Mesendoderm (in vitro differentiated cells): ENCODE measurements around the gene CX3CL1.

Experiments used
- DNase-seq: peaks from one replicate; pipeline ENCODE4 v3.0.0; 2013
- H2AK5ac ChIP-seq: 2 replicates; pipeline ENCODE4 v1.6.1; 2013; ENCODE audit warnings: low read length, inconsistent platforms
- H2BK120ac ChIP-seq: 2 replicates; pipeline ENCODE4 v1.6.1; 2013; ENCODE audit warnings: low read depth, mild to moderate bottlenecking, low read length, moderate library complexity, mixed read lengths
- H2BK15ac ChIP-seq: replicated peaks from 2 replicates; pipeline ENCODE4 v1.6.1; 2013; ENCODE audit warnings: low read depth, mild to moderate bottlenecking, moderate library complexity
- H2BK5ac ChIP-seq: 2 replicates; pipeline ENCODE4 v1.6.1; 2013; ENCODE audit warnings: low read length, inconsistent platforms
- H3K18ac ChIP-seq: 2 replicates; pipeline ENCODE4 v1.6.1; 2013; ENCODE audit warnings: mild to moderate bottlenecking, low read length, mixed read lengths
- H3K23ac ChIP-seq: one replicate; pipeline ENCODE4 v1.6.1; 2013; ENCODE audit warnings: low read length
- H3K27ac ChIP-seq: 2 replicates; pipeline ENCODE4 v1.5.1; 2013; ENCODE audit warnings: low read depth, mild to moderate bottlenecking, inconsistent platforms, low read length, moderate library complexity
- H3K27me3 ChIP-seq: 2 replicates; pipeline ENCODE4 v1.6.1; 2013; ENCODE audit warnings: low read length, control low read depth, mild to moderate bottlenecking, inconsistent platforms; ENCODE audit not compliant: insufficient read depth, poor library complexity
- H3K36me3 ChIP-seq: 2 replicates; pipeline ENCODE4 v1.6.1; 2013; ENCODE audit warnings: low read length, inconsistent platforms; ENCODE audit not compliant: control insufficient read depth, insufficient read depth
- H3K4ac ChIP-seq: one replicate; pipeline ENCODE4 v1.6.1; 2013; ENCODE audit warnings: low read depth, mild to moderate bottlenecking, low read length, moderate library complexity
- H3K4me1 ChIP-seq: 2 replicates; pipeline ENCODE4 v1.6.1; 2013; ENCODE audit warnings: low read depth, low read length, inconsistent platforms; ENCODE audit not compliant: control insufficient read depth
- H3K4me2 ChIP-seq: 2 replicates; pipeline ENCODE4 v1.6.1; 2013; ENCODE audit warnings: low read length
- H3K4me3 ChIP-seq: 2 replicates; pipeline ENCODE4 v1.5.1; 2013; ENCODE audit warnings: mild to moderate bottlenecking, low read length
- H3K56ac ChIP-seq: one replicate; pipeline ENCODE4 v1.6.1; 2013; ENCODE audit warnings: low read length
- H3K79me1 ChIP-seq: 2 replicates; pipeline ENCODE4 v1.6.1; 2013; ENCODE audit warnings: low read length, inconsistent platforms
- H3K79me2 ChIP-seq: 2 replicates; pipeline ENCODE4 v1.6.1; 2013; ENCODE audit warnings: mild to moderate bottlenecking, low read length; ENCODE audit not compliant: control insufficient read depth, insufficient read depth
- H3K9ac ChIP-seq: 2 replicates; pipeline ENCODE4 v1.6.1; 2013; ENCODE audit warnings: low read length, inconsistent platforms
- H4K5ac ChIP-seq: one replicate; pipeline ENCODE4 v1.6.1; 2013; ENCODE audit warnings: low read length
- H4K8ac ChIP-seq: one replicate; pipeline ENCODE4 v1.6.1; 2013; ENCODE audit warnings: low read depth, mild to moderate bottlenecking, control low read depth, low read length, moderate library complexity
- WGBS: extraction: QIAGEN DNeasy Blood & Tissue Kit; methylation state at CpG from one replicate; pipeline ENCODE4 v1.1.7; 2013; ENCODE audit warnings: low lambda C conversion rate, missing lambda C conversion rate; ENCODE audit not compliant: insufficient coverage; ENCODE audit errors: extremely low coverage; 5-methylcytosine and 5-hydroxymethylcytosine counted together

The CX3CL1 gene

GRCh38 chr16:57349212-57350031 lies 22.9 kb upstream of the CX3CL1 start:
- no peak for DNase-seq
- Histone ChIP-seq H3K9ac (no peak overlapping the region), H3K4me2 (no peak overlapping the region), H2AK5ac (no peak overlapping the region), H3K79me2 (no peaks in the 10 kb centered on the region), H2BK5ac (no peak overlapping the region), H3K4me3 (no peak overlapping the region), H2BK120ac (no peak overlapping the region), H3K56ac (no peak overlapping the region), H3K27me3 (no peaks in the 10 kb centered on the region), H3K79me1 (no peaks in the 10 kb centered on the region), H3K23ac (no peak overlapping the region), H3K27ac (no peak overlapping the region), H3K4ac (no peak overlapping the region), H4K8ac (no peak overlapping the region), H3K4me1 (no peaks in the 10 kb centered on the region), H3K18ac (no peak overlapping the region), H4K5ac (no peak overlapping the region), H3K36me3 (no peaks in the 10 kb centered on the region), H2BK15ac (no peak overlapping the region)
- 88% methylated on average over 1 of the region's 14 CpGs for WGBS

- no peak overlapping the region for H3K4ac ChIP-seq
- no CpG with 5 or more reads among the region's 6 CpGs for WGBS
- no peak overlapping the region for H3K4me2 ChIP-seq
- no peaks in the 10 kb centered on the region for H3K79me1 ChIP-seq
- no peak overlapping the region for H3K9ac ChIP-seq
- no peak overlapping the region for H3K56ac ChIP-seq
- H3K4me3 ChIP-seq: no peak overlapping the region
- DNase-seq: no peak
- no peak overlapping the region for H4K8ac ChIP-seq
- no peak overlapping the region for H2BK5ac ChIP-seq
- no peak overlapping the region for H3K18ac ChIP-seq
- no peaks in the 10 kb centered on the region for H3K4me1 ChIP-seq
- H2BK15ac ChIP-seq: no peak overlapping the region
- no peak overlapping the region for H3K23ac ChIP-seq
- H2BK120ac ChIP-seq: no peak overlapping the region
- no peak overlapping the region for H4K5ac ChIP-seq
- H3K27ac ChIP-seq: no peak overlapping the region
- no peaks in the 10 kb centered on the region for H3K27me3 ChIP-seq
- H3K36me3 ChIP-seq: no peaks in the 10 kb centered on the region
- H2AK5ac ChIP-seq: no peak overlapping the region
- no peaks in the 10 kb centered on the region for H3K79me2 ChIP-seq
These were observed 19.6 kb upstream of the CX3CL1 start for GRCh38 chr16:57352636-57353047.

GRCh38 chr16:57354311-57354710 lies 18.0 kb upstream of the CX3CL1 start:
- no peak overlapping the region for H2AK5ac ChIP-seq
- H3K9ac ChIP-seq: no peak overlapping the region
- no peak overlapping the region for H2BK15ac ChIP-seq
- H3K4me3 ChIP-seq: no peak overlapping the region
- no peaks in the 10 kb centered on the region for H3K36me3 ChIP-seq
- H3K18ac ChIP-seq: no peak overlapping the region
- no peaks in the 10 kb centered on the region for H3K79me2 ChIP-seq
- no peak overlapping the region for H3K4ac ChIP-seq
- WGBS: no CpG with 5 or more reads among the region's 7 CpGs
- no peak overlapping the region for H4K8ac ChIP-seq
- H3K27ac ChIP-seq: no peak overlapping the region
- H3K4me1 ChIP-seq: no peaks in the 10 kb centered on the region
- no peak overlapping the region for H3K23ac ChIP-seq
- H3K4me2 ChIP-seq: no peak overlapping the region
- H3K56ac ChIP-seq: no peak overlapping the region
- no peak overlapping the region for H4K5ac ChIP-seq
- no peaks in the 10 kb centered on the region for H3K27me3 ChIP-seq
- no peak overlapping the region for H2BK120ac ChIP-seq
- no peak for DNase-seq
- H3K79me1 ChIP-seq: no peaks in the 10 kb centered on the region
- no peak overlapping the region for H2BK5ac ChIP-seq

GRCh38 chr16:57355898-57356414 lies 16.3 kb upstream of the CX3CL1 start:
- no peak overlapping the region for H3K4me3 ChIP-seq
- no peak overlapping the region for H3K23ac ChIP-seq
- no peak for DNase-seq
- no CpG with 5 or more reads among the region's 5 CpGs for WGBS
- H4K8ac ChIP-seq: no peak overlapping the region
- no peak overlapping the region for H2BK120ac ChIP-seq
- no peak overlapping the region for H3K27ac ChIP-seq
- H3K27me3 ChIP-seq: no peaks in the 10 kb centered on the region
- H4K5ac ChIP-seq: no peak overlapping the region
- H3K79me1 ChIP-seq: no peaks in the 10 kb centered on the region
- H2BK15ac ChIP-seq: no peak overlapping the region
- H3K79me2 ChIP-seq: no peaks in the 10 kb centered on the region
- H3K4me2 ChIP-seq: no peak overlapping the region
- no peak overlapping the region for H3K4ac ChIP-seq
- no peak overlapping the region for H3K56ac ChIP-seq
- no peaks in the 10 kb centered on the region for H3K4me1 ChIP-seq
- no peak overlapping the region for H2AK5ac ChIP-seq
- no peak overlapping the region for H3K9ac ChIP-seq
- H2BK5ac ChIP-seq: no peak overlapping the region
- no peaks in the 10 kb centered on the region for H3K36me3 ChIP-seq
- no peak overlapping the region for H3K18ac ChIP-seq

GRCh38 chr16:57356547-57356946 lies 15.7 kb upstream of the CX3CL1 start:
- no peak overlapping the region for H3K9ac ChIP-seq
- no peak overlapping the region for H4K8ac ChIP-seq
- H4K5ac ChIP-seq: no peak overlapping the region
- H2BK120ac ChIP-seq: no peak overlapping the region
- no peaks in the 10 kb centered on the region for H3K79me2 ChIP-seq
- H3K36me3 ChIP-seq: no peaks in the 10 kb centered on the region
- no peak overlapping the region for H3K4me2 ChIP-seq
- no peak overlapping the region for H3K4me3 ChIP-seq
- H3K4me1 ChIP-seq: no peaks in the 10 kb centered on the region
- no peak overlapping the region for H3K23ac ChIP-seq
- no peak overlapping the region for H3K4ac ChIP-seq
- H2AK5ac ChIP-seq: no peak overlapping the region
- no peaks in the 10 kb centered on the region for H3K27me3 ChIP-seq
- DNase-seq: no peak
- no peak overlapping the region for H2BK15ac ChIP-seq
- no CpG with 5 or more reads among the region's 4 CpGs for WGBS
- H3K56ac ChIP-seq: no peak overlapping the region
- no peak overlapping the region for H3K27ac ChIP-seq
- no peaks in the 10 kb centered on the region for H3K79me1 ChIP-seq
- no peak overlapping the region for H2BK5ac ChIP-seq
- H3K18ac ChIP-seq: no peak overlapping the region
